Measurements from ENCODE around the gene BABAM2.

The BABAM2 gene

DNA sequence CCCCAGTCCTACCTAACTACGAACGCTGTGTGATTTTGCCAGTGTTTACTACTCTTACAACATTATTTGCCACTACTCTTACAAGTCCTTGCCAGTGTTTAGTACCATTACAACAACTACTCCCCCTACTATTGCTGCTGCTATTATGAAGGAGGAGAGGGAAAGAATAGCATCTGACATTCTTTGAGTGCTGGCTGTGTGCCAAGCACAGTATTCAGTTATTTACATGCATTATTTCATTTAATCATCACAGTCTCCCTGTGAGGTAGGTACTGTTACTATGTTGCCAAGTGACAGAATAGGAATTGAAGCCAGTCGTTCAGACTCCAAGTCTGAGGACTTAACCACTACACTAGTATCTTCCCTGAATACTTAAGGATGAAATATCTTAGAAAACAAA, 316.2 kb downstream of the BABAM2 start:
- no peaks in the 10 kb centered on the region for H3K9me3 ChIP-seq (ENCODE audit: insufficient read depth, low read depth, low read length)
- H3K27ac ChIP-seq (ENCODE audit: low read depth, low read length), result no peak overlapping the region
- no peak overlapping the region for H3K4me3 ChIP-seq (ENCODE audit: low read length)
- WGBS, result 91% methylated on average over 3 of the region's 3 CpGs
- H3K4me1 ChIP-seq (ENCODE audit: insufficient read depth, low read length), result 0 out of 2 replicates have a peak, but pooled peaks cover 8% of the 10 kb centered on the region
- no peaks in the 10 kb centered on the region for H3K36me3 ChIP-seq (ENCODE audit: insufficient read depth, low read length)
- no peaks in the 10 kb centered on the region for H3K27me3 ChIP-seq (ENCODE audit: insufficient read depth, low read length)
- H3K9ac ChIP-seq (ENCODE audit: low read depth, low read length), result no peak overlapping the region

DNA sequence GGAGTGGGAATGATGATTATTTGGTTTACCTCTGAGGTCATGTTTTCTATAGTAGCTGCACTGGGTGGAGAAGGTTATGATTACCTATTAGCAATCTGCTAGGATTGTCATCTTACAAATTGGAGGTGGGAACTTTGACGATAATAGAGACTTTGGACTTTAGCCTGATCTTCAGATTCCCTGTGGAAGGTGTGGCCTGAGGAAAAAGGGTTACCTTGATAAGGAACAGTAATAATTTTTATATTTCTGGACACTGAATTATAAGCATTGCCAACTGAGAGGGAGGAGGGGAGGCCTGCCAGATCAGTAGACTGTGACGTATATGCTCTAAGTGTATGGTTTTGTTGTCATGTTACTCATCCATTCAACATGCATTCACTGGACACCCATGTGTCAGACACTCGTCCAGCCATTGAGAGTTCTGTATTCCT, 318.7 kb downstream of the BABAM2 start:
- Histone ChIP-seq H3K9ac (ENCODE audit: low read depth, low read length) (no peak overlapping the region), H3K27ac (ENCODE audit: low read depth, low read length) (no peak overlapping the region), H3K4me1 (ENCODE audit: insufficient read depth, low read length) (no peaks in the 10 kb centered on the region), H3K9me3 (ENCODE audit: insufficient read depth, low read depth, low read length) (no peaks in the 10 kb centered on the region), H3K4me3 (ENCODE audit: low read length) (no peak overlapping the region), H3K36me3 (ENCODE audit: insufficient read depth, low read length) (no peaks in the 10 kb centered on the region), H3K27me3 (ENCODE audit: insufficient read depth, low read length) (no peaks in the 10 kb centered on the region)
- 91% methylated on average over 3 of the region's 3 CpGs for WGBS

DNA sequence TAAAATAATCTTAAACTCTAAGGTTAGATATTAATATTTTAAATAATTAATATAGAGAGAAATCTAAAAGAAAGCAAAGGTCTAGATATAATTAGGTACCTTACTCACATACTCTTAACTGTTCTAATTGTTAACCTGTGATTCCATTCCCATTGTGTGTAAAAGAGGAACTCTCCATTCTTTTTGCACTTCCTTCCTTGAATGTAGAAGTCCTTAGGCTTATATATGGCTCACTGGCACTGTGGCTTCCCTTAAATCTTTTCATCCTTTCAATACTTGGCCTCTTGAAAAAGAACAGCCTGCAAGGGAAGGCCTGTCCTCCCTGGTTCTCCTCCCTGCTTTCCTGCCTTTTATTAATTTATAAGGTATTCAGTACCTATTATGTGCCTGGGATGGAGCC, 319.3 kb downstream of the BABAM2 start:
- Histone ChIP-seq H3K9me3 (ENCODE audit: insufficient read depth, low read depth, low read length) (no peaks in the 10 kb centered on the region), H3K27me3 (ENCODE audit: insufficient read depth, low read length) (no peaks in the 10 kb centered on the region), H3K4me1 (ENCODE audit: insufficient read depth, low read length) (no peaks in the 10 kb centered on the region), H3K4me3 (ENCODE audit: low read length) (no peak overlapping the region), H3K27ac (ENCODE audit: low read depth, low read length) (no peak overlapping the region), H3K9ac (ENCODE audit: low read depth, low read length) (no peak overlapping the region), H3K36me3 (ENCODE audit: insufficient read depth, low read length) (no peaks in the 10 kb centered on the region)

DNA sequence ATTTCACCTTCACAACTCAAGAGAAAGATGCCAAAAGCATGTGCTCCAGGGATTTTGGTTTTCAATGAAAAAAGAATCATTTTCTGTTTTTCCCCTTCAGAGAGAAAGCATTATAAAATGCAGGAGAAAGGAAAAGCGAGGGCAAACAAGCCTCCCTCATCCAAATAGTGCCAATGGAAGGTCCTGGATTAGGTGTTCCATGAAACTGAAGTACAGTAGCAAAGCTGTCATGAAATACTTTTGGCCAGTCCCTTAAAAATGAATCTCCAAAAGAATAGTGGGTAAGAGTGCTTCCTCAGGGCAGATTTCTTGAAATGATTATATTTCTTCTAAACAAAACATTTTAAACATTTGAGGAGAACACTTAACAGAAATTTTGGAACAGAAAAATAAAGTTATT, 320.0 kb downstream of the BABAM2 start:
- Histone ChIP-seq H3K9me3 (ENCODE audit: insufficient read depth, low read depth, low read length) (no peaks in the 10 kb centered on the region), H3K27me3 (ENCODE audit: insufficient read depth, low read length) (no peaks in the 10 kb centered on the region), H3K27ac (ENCODE audit: low read depth, low read length) (no peak overlapping the region), H3K36me3 (ENCODE audit: insufficient read depth, low read length) (no peaks in the 10 kb centered on the region), H3K4me3 (ENCODE audit: low read length) (no peak overlapping the region), H3K4me1 (ENCODE audit: insufficient read depth, low read length) (no peaks in the 10 kb centered on the region), H3K9ac (ENCODE audit: low read depth, low read length) (no peak overlapping the region)
- WGBS, result no CpG with 5 or more reads among the region's 1 CpG

DNA sequence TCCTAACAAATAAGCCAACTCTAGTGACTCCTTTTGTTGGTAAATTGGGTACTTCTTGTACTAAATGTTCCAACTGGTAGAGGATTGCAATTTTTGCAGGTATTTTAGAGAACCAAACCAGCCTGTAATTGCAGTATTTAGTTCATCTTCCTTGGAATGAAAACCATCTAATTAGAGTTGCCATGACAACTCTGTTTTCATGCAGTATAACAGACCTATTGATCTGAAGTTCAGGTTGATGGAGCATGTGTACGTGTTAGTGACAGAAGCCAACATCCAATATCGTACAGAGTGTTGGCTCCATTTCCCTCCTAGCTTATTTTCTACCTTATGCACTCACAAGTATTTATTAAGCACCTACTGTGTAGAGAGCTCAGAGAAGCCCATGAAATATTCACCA, 325.8 kb downstream of the BABAM2 start:
- WGBS, result 93% methylated on average over 2 of the region's 2 CpGs
- Histone ChIP-seq H3K9ac (ENCODE audit: low read depth, low read length) (no peak overlapping the region), H3K9me3 (ENCODE audit: insufficient read depth, low read depth, low read length) (no peaks in the 10 kb centered on the region), H3K4me3 (ENCODE audit: low read length) (no peak overlapping the region), H3K36me3 (ENCODE audit: insufficient read depth, low read length) (no peaks in the 10 kb centered on the region), H3K27me3 (ENCODE audit: insufficient read depth, low read length) (no peaks in the 10 kb centered on the region), H3K27ac (ENCODE audit: low read depth, low read length) (no peak overlapping the region), H3K4me1 (ENCODE audit: insufficient read depth, low read length) (no peaks in the 10 kb centered on the region)

DNA sequence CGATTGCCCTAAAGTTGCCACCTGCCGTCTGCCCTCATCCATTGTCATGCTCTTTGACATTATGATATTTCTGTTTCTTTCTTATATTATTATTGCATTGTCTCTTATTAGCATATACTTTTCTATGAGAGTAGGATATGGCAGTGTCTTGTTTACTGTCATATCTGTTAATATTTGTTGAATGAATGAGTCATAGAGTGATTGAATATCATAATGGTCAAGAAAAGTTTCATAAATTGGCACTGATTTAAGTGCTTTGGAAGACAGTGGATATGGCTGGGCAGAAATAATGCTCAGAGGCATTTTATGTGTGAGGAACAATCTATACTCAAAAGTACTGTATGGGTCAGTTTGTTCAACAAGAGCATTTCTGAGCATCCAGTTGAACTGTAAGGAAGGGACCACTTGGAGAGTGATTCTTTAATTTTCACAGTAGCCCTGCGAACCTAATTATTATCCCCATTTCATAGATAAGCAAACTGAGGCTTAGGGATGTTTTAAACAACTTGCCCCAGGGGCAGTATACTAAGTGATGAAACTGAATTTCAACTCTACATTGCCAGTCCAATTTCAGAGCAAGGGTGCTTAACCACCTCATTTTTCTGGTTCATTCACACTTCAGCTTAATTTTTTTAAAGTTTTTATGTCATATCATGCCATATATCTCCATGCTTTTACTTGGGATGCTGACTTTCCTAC, 326.7 kb downstream of the BABAM2 start:
- Histone ChIP-seq H3K27me3 (ENCODE audit: insufficient read depth, low read length) (no peaks in the 10 kb centered on the region), H3K9me3 (ENCODE audit: insufficient read depth, low read depth, low read length) (no peaks in the 10 kb centered on the region), H3K27ac (ENCODE audit: low read depth, low read length) (no peak overlapping the region), H3K4me1 (ENCODE audit: insufficient read depth, low read length) (no peaks in the 10 kb centered on the region), H3K36me3 (ENCODE audit: insufficient read depth, low read length) (no peaks in the 10 kb centered on the region), H3K9ac (ENCODE audit: low read depth, low read length) (no peak overlapping the region), H3K4me3 (ENCODE audit: low read length) (no peak overlapping the region)
- WGBS, result 100% methylated on average over 2 of the region's 3 CpGs

DNA sequence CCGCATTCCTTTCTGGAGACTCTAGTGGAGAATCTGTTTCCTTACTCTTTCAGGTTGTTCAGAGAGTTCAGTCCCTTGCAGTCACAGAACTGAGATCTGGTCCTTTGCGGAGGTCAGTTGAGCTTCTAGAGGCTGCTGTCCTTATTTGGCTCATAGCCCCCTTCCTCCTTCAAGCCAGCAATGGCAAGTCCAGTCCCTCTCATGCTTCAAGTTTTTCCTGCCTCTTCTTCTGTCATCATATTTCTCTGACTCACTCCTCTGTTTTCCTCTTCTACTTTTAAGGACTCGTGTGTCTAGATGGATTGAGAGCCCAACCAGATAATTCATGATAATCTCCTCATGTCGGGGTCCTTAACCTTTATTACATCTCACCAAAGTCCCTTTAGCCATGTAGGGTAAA, 328.6 kb downstream of the BABAM2 start:
- no peak overlapping the region for H3K27ac ChIP-seq (ENCODE audit: low read depth, low read length)
- H3K36me3 ChIP-seq (ENCODE audit: insufficient read depth, low read length), result no peaks in the 10 kb centered on the region
- WGBS, result 96% methylated on average over 4 of the region's 4 CpGs
- no peaks in the 10 kb centered on the region for H3K9me3 ChIP-seq (ENCODE audit: insufficient read depth, low read depth, low read length)
- H3K4me3 ChIP-seq (ENCODE audit: low read length), result no peak overlapping the region
- H3K4me1 ChIP-seq (ENCODE audit: insufficient read depth, low read length), result no peaks in the 10 kb centered on the region
- H3K27me3 ChIP-seq (ENCODE audit: insufficient read depth, low read length), result no peaks in the 10 kb centered on the region
- H3K9ac ChIP-seq (ENCODE audit: low read depth, low read length), result no peak overlapping the region

DNA sequence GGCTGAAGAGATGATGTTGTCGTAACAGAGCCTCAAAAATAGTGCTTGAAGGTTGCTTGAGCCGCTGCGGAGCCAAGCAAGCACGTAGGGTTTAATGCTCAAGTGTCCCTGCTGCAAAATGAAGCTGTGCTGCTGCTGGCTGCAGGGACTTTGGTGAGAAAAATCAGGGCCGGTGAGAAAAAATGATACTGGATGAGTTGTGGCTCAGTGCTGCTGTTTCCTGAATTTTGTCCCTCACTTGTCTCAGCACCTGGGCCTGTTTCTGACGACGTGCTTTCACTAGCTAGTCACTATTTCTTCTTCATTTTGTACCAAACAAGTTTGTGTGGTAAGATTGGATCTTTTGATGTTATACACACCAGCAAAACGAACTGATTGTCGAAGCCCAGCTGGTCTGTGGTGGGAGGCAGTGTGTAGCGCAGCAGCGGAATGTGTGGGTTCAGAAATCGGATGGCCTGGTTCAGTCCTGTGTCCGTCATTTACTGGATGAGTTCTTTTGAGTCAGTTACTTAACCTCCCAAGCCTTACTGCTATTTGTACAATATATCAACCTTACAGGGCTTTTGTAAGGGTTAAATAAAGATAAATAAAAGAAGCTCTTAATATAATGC, 329.3 kb downstream of the BABAM2 start:
- no peaks in the 10 kb centered on the region for H3K27me3 ChIP-seq (ENCODE audit: insufficient read depth, low read length)
- no peaks in the 10 kb centered on the region for H3K4me1 ChIP-seq (ENCODE audit: insufficient read depth, low read length)
- no peaks in the 10 kb centered on the region for H3K9me3 ChIP-seq (ENCODE audit: insufficient read depth, low read depth, low read length)
- 87% methylated on average over 12 of the region's 13 CpGs for WGBS
- no peak overlapping the region for H3K9ac ChIP-seq (ENCODE audit: low read depth, low read length)
- H3K4me3 ChIP-seq (ENCODE audit: low read length), result no peak overlapping the region
- H3K27ac ChIP-seq (ENCODE audit: low read depth, low read length), result no peak overlapping the region
- no peaks in the 10 kb centered on the region for H3K36me3 ChIP-seq (ENCODE audit: insufficient read depth, low read length)

DNA sequence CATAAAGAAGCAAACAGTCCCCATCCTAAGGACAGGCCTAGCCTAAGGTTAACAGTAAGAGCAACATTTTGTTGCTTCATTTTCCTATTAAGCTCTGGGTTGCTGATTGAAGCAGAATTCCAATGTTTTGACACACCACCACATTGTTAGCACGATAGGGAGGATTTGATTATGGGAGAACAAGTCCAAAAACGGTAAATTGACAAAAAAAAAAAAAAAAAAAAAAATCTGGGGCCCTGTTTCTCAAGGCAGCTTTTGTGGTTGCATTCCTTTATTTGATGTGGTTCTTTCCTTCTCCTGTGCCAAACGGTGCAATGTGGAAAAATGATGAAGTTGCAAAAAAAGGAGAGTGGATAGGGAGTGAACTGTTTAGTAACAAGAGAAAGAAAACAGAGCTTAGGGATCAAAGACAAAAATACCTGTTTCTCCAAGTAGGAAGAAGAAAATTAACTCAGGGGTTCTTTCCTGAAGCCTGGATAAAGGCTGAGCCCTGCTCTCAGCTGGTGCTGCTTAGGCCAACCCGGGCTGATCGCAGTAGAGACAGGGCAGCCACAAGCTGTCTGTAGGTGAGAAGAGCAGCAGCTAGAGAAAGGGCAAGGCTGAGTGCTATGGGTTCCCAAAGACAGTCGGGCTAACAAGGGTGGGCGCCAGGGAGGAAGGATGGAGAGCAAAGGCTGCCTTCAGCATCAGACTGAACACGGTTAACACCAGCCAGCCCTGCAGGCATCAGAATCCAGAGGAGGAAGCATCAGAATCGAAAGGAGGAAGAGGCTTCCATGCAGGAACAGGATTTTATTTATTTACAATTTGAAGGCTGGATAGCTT, 334.3 kb downstream of the BABAM2 start:
- Histone ChIP-seq H3K4me3 (ENCODE audit: low read length) (no peak overlapping the region), H3K27me3 (ENCODE audit: insufficient read depth, low read length) (no peaks in the 10 kb centered on the region), H3K36me3 (ENCODE audit: insufficient read depth, low read length) (no peaks in the 10 kb centered on the region), H3K4me1 (ENCODE audit: insufficient read depth, low read length) (no peaks in the 10 kb centered on the region; the same call in 1 of the 2 replicates), H3K27ac (ENCODE audit: low read depth, low read length) (no peak overlapping the region), H3K9ac (ENCODE audit: low read depth, low read length) (no peak overlapping the region), H3K9me3 (ENCODE audit: insufficient read depth, low read depth, low read length) (no peaks in the 10 kb centered on the region)
- 91% methylated on average over 9 of the region's 9 CpGs for WGBS

DNA sequence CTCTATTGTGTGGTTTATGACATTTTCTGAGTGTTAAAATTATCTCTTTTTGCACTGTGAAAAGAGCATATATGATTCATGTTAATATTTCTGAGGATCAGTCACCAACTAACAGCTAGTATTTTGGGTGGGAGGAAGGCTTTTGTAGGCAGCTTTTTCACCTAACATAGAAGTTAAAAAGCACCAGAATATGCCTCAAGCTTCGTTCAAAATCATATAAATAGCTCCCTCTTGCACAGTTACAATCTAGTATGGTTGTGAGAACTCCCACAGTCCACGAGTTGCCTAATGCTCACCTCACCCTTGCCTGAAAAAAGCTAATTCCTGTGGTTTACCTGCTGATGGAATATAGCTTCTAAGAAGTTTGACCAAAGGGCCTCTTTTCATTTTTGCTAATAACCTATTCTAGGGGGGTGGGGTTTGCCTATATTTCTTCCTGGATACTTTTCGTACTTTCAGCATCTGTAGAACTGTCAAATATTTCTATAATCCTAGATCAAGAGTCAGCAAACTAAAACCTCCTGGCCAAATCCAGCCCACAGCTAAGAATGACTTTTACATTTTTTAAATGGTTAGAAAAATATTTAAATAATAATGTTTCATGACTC, 335.0 kb downstream of the BABAM2 start:
- WGBS, result 90% methylated on average over 3 of the region's 3 CpGs
- Histone ChIP-seq H3K36me3 (ENCODE audit: insufficient read depth, low read length) (no peaks in the 10 kb centered on the region), H3K27me3 (ENCODE audit: insufficient read depth, low read length) (no peaks in the 10 kb centered on the region), H3K4me3 (ENCODE audit: low read length) (no peak overlapping the region), H3K4me1 (ENCODE audit: insufficient read depth, low read length) (no peaks in the 10 kb centered on the region; the same call in 1 of the 2 replicates), H3K27ac (ENCODE audit: low read depth, low read length) (no peak overlapping the region), H3K9me3 (ENCODE audit: insufficient read depth, low read depth, low read length) (no peaks in the 10 kb centered on the region), H3K9ac (ENCODE audit: low read depth, low read length) (no peak overlapping the region)

DNA sequence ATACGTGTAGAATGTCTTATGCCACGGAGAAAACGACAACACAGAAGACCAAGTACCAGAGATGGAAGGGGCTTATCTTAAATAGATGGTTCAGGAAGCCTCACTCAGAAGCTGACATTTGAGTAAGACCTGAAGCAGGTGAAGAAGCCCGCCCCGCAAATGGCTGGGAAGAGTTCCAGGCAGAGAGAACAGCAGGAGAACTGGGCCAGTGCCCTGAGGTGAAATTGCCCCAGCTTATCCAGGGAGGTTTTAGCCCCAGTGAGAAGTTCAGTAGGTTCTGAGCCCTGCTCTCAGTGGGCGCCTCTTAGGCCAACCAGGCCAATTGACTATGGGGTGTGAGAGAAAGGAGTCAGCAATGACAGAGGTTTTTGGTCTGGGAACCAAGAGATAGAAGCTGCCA, 336.0 kb downstream of the BABAM2 start:
- H3K27me3 ChIP-seq (ENCODE audit: insufficient read depth, low read length), result no peaks in the 10 kb centered on the region
- H3K9me3 ChIP-seq (ENCODE audit: insufficient read depth, low read depth, low read length), result no peaks in the 10 kb centered on the region
- no peak overlapping the region for H3K9ac ChIP-seq (ENCODE audit: low read depth, low read length)
- WGBS, result 95% methylated on average over 6 of the region's 6 CpGs
- H3K4me1 ChIP-seq (ENCODE audit: insufficient read depth, low read length), result no peaks in the 10 kb centered on the region; the same call in 1 of the 2 replicates
- H3K27ac ChIP-seq (ENCODE audit: low read depth, low read length), result no peak overlapping the region
- no peak overlapping the region for H3K4me3 ChIP-seq (ENCODE audit: low read length)
- no peaks in the 10 kb centered on the region for H3K36me3 ChIP-seq (ENCODE audit: insufficient read depth, low read length)
